Mucosa of rectum (tissue), 2 donors: Measurements from ENCODE around the gene CFAP74.

Experiments used
- H3K27ac ChIP-seq, 2 donors: one replicate each; pipeline ENCODE4 v1.7.0; 2013; ENCODE audit warnings: inconsistent platforms in 2 of 2, low read depth in 2 of 2, low read length in 2 of 2
- H3K27me3 ChIP-seq, 2 donors: one replicate each; pipeline ENCODE4 v1.7.0; 2013; ENCODE audit warnings: low read length in 2 of 2; ENCODE audit not compliant: control insufficient read depth in 2 of 2, insufficient read depth in 2 of 2
- H3K36me3 ChIP-seq, 2 donors: one replicate each; pipeline ENCODE4 v1.7.0; 2013; ENCODE audit warnings: low read length in 2 of 2; ENCODE audit not compliant: control insufficient read depth in 2 of 2, insufficient read depth in 2 of 2
- H3K4me1 ChIP-seq, 2 donors: one replicate each; pipeline ENCODE4 v1.7.0; 2013; ENCODE audit warnings: low read length in 2 of 2, mild to moderate bottlenecking in 1 of 2; ENCODE audit not compliant: control insufficient read depth in 2 of 2, insufficient read depth in 2 of 2
- H3K4me3 ChIP-seq, 2 donors: one replicate each; pipeline ENCODE4 v1.7.0; 2013; ENCODE audit warnings: low read length in 2 of 2
- H3K9ac ChIP-seq, 2 donors: one replicate each; pipeline ENCODE4 v1.7.0; 2013; ENCODE audit warnings: low read length in 2 of 2, low read depth in 1 of 2, mild to moderate bottlenecking in 1 of 2
- H3K9me3 ChIP-seq, 2 donors: one replicate each; pipeline ENCODE4 v1.7.0; 2013; ENCODE audit warnings: low read length in 2 of 2; ENCODE audit not compliant: control insufficient read depth in 2 of 2
- donor health status: healthy.
- donor health status: Normal muscosa, but diverticular disease.

Gene CFAP74

GRCh38 chr1:2019571-2020309 is 16.2 kb upstream of the CFAP74 start:
- H3K27ac ChIP-seq: no peak overlapping the region
- no peaks in the 10 kb centered on the region for H3K9me3 ChIP-seq
- no peak overlapping the region for H3K4me3 ChIP-seq
- H3K4me1 ChIP-seq: peaks cover 0 to 3% of the 10 kb centered on the region in 2 donors
- H3K36me3 ChIP-seq: no peaks in the 10 kb centered on the region
- H3K27me3 ChIP-seq: peaks cover 30 to 38% of the 10 kb centered on the region in 2 donors
- H3K9ac ChIP-seq: no peak overlapping the region

GRCh38 chr1:2019172-2019543 is 15.6 kb upstream of the CFAP74 start, which contains the start of gene GABRD:
GABRD (plus strand) TSS chr1:2019345; CDS start chr1:2019424, 79 bp downstream.
- H3K9ac ChIP-seq: no peak within 1 kb of the TSS
- no peak within 1 kb of the TSS for H3K4me3 ChIP-seq
- no peaks in the 10 kb centered on the region for H3K36me3 ChIP-seq
- no peak within 1 kb of the TSS for H3K27ac ChIP-seq
- peaks cover 0 to 3% of the 10 kb centered on the region in 2 donors for H3K4me1 ChIP-seq
- H3K27me3 ChIP-seq: peaks cover 31 to 40% of the 10 kb centered on the region in 2 donors
- no peaks in the 10 kb centered on the region for H3K9me3 ChIP-seq

- Histone ChIP-seq H3K9ac (no peak overlapping the region), H3K4me3 (no peak overlapping the region), H3K9me3 (no peaks in the 10 kb centered on the region), H3K4me1 (peaks cover 0 to 3% of the 10 kb centered on the region in 2 donors), H3K27ac (no peak overlapping the region), H3K27me3 (peaks cover 34 to 44% of the 10 kb centered on the region in 2 donors), H3K36me3 (no peaks in the 10 kb centered on the region)
Measured at GRCh38 chr1:2018217-2019171, 14.9 kb upstream of the CFAP74 start.

GRCh38 chr1:2016123-2016522 is 12.5 kb upstream of the CFAP74 start:
- Histone ChIP-seq H3K9ac (no peak overlapping the region), H3K9me3 (no peaks in the 10 kb centered on the region), H3K4me3 (no peak overlapping the region), H3K27me3 (peaks cover 28 to 37% of the 10 kb centered on the region in 2 donors), H3K4me1 (peaks cover 0 to 3% of the 10 kb centered on the region in 2 donors), H3K36me3 (no peaks in the 10 kb centered on the region), H3K27ac (no peak overlapping the region)

GRCh38 chr1:2014741-2015735 is 11.5 kb upstream of the CFAP74 start:
- Histone ChIP-seq H3K9ac (no peak overlapping the region), H3K4me1 (peaks cover 0 to 3% of the 10 kb centered on the region in 2 donors), H3K9me3 (no peaks in the 10 kb centered on the region), H3K4me3 (no peak overlapping the region), H3K27ac (no peak overlapping the region), H3K36me3 (no peaks in the 10 kb centered on the region), H3K27me3 (peaks cover 18 to 27% of the 10 kb centered on the region in 2 donors)

GRCh38 chr1:2014181-2014580 is 10.6 kb upstream of the CFAP74 start:
- Histone ChIP-seq H3K27ac (no peak overlapping the region), H3K4me1 (no peaks in the 10 kb centered on the region), H3K9me3 (no peaks in the 10 kb centered on the region), H3K27me3 (peaks cover 14 to 22% of the 10 kb centered on the region in 2 donors), H3K36me3 (no peaks in the 10 kb centered on the region), H3K9ac (no peak overlapping the region), H3K4me3 (no peak overlapping the region)

- no peaks in the 10 kb centered on the region for H3K4me1 ChIP-seq
- no peak overlapping the region for H3K27ac ChIP-seq
- H3K36me3 ChIP-seq: no peaks in the 10 kb centered on the region
- no peaks in the 10 kb centered on the region for H3K9me3 ChIP-seq
- H3K9ac ChIP-seq: no peak overlapping the region
- H3K4me3 ChIP-seq: no peak overlapping the region
- H3K27me3 ChIP-seq: peaks cover 6 to 12% of the 10 kb centered on the region in 2 donors
Measured at GRCh38 chr1:2009101-2010053, 5.8 kb upstream of the CFAP74 start.

- Histone ChIP-seq H3K27ac (no peak overlapping the region), H3K36me3 (no peaks in the 10 kb centered on the region), H3K9me3 (no peaks in the 10 kb centered on the region), H3K27me3 (peaks cover 15 to 17% of the 10 kb centered on the region in 2 donors), H3K4me3 (no peak overlapping the region), H3K9ac (no peak overlapping the region), H3K4me1 (no peaks in the 10 kb centered on the region)
Measured at GRCh38 chr1:2004856-2005255, 1.3 kb upstream of the CFAP74 start.
